Measurements from ENCODE around the gene LIMS2.

The LIMS2 gene

GRCh38 chr2:127631997-127632581 lies 43.2 kb downstream of the LIMS2 start:
- DNase-seq = no peak

- DNase-seq = no peak
Measured at GRCh38 chr2:127631541-127631996, 43.8 kb downstream of the LIMS2 start.

GRCh38 chr2:127630864-127631540 lies 44.3 kb downstream of the LIMS2 start:
- no peak for DNase-seq

- no peak for DNase-seq
Measured at GRCh38 chr2:127630096-127630863, 45.0 kb downstream of the LIMS2 start.

- DNase-seq = no peak
Measured at GRCh38 chr2:127629637-127630036, 45.7 kb downstream of the LIMS2 start.

- no peak for DNase-seq
Measured at GRCh38 chr2:127628767-127629614, 46.3 kb downstream of the LIMS2 start.

- DNase-seq = no peak
Measured at GRCh38 chr2:127627740-127628571, 47.4 kb downstream of the LIMS2 start.

GRCh38 chr2:127626917-127627739 lies 48.2 kb downstream of the LIMS2 start:
- no peak for DNase-seq

GRCh38 chr2:127626175-127626574 lies 49.2 kb downstream of the LIMS2 start:
- DNase-seq = no peak

GRCh38 chr2:127625572-127625951 lies 49.8 kb downstream of the LIMS2 start:
- no peak for DNase-seq

GRCh38 chr2:127624756-127625571 lies 50.4 kb downstream of the LIMS2 start:
- DNase-seq = no peak

- no peak for DNase-seq
Measured at GRCh38 chr2:127624320-127624755, 51.0 kb downstream of the LIMS2 start.

GRCh38 chr2:127623388-127624319 lies 51.7 kb downstream of the LIMS2 start:
- no peak for DNase-seq

- DNase-seq = no peak
Measured at GRCh38 chr2:127622561-127623387, 52.6 kb downstream of the LIMS2 start.

- DNase-seq = no peak
Measured at GRCh38 chr2:127621981-127622431, 53.3 kb downstream of the LIMS2 start.

GRCh38 chr2:127620866-127621265 lies 54.5 kb downstream of the LIMS2 start:
- DNase-seq = no peak

GRCh38 chr2:127619877-127620705 lies 55.2 kb downstream of the LIMS2 start:
- no peak for DNase-seq
